ENCODE results near the gene PPP1R3C. TPM values are rescaled to one million over a fixed set of nuclear protein-coding genes. Genes with fewer than 3 reads are reported as not detected.

Gene PPP1R3C
- total and polyA plus RNA-seq, 2 donors (not counting 3 experiments of a cell fraction or from before 2014, with no cell fraction given) = 1.6 to 2.0 TPM

GRCh38 chr10:91592266-91592975, 40.5 kb downstream of the PPP1R3C start:
- Histone ChIP-seq H3K9ac (replicated peaks; ENCODE audit: extremely low read depth, insufficient read depth, low read length) (no peak overlapping the region), H4K20me1 (replicated peaks; ENCODE audit: control insufficient read depth, extremely low read depth, insufficient read depth, low read length) (no peaks in the 10 kb centered on the region), H3K36me3 (ENCODE audit: control insufficient read depth in 2 of 2, extremely low read depth in 1 of 2, insufficient read depth in 2 of 2, low read length in 2 of 2) (no peaks in the 10 kb centered on the region), H3K4me2 (ENCODE audit: insufficient read depth, low read length) (no peak overlapping the region), H3K9me3 (replicated peaks; ENCODE audit: control insufficient read depth, insufficient read depth, low read length) (no peaks in the 10 kb centered on the region), H3K27ac (ENCODE audit: insufficient read depth, low read depth, low read length) (no peak overlapping the region), H2AFZ (ENCODE audit: low read depth, low read length) (no peak overlapping the region), H3K79me2 (ENCODE audit: control insufficient read depth, insufficient read depth, low read length) (no peaks in the 10 kb centered on the region), H3K9me1 (replicated peaks; ENCODE audit: control insufficient read depth, extremely low read depth, insufficient read depth, low read length) (no peaks in the 10 kb centered on the region), H3K4me3 (replicated peaks in 1 of 3; ENCODE audit: insufficient read depth in 1 of 3, low read depth in 1 of 3, low read length in 3 of 3) (no peak overlapping the region), H3K27me3 (ENCODE audit: control insufficient read depth in 2 of 2, insufficient read depth in 2 of 2, low read length in 2 of 2) (no peaks in the 10 kb centered on the region), H3K4me1 (ENCODE audit: control insufficient read depth, extremely low read depth, insufficient read depth, low read length) (peaks cover 51% of the 10 kb centered on the region)
- DNase-seq (ENCODE audit: low read depth, low spot score) = no peak
- ChIA-PET CTCF (interaction anchor here (0.7 to 2.1 kb wide), 2 partner anchors 29 to 43 kb away, joined by 3 to 7 read pairs; no protein-coding TSS in a partner anchor), POLR2A (no interaction called here)
- dilution Hi-C loops (cut with MboI; ENCODE audit: extremely low pct_ligation_motif_present, low sequenced_read_pairs) (no loop called here), intact Hi-C loops (cut with micrococcal nuclease) (no loop called here)
- no peak for TF ChIP-seq POLR2A (IDR thresholded peaks at IDR 0.05; ENCODE audit: low read depth, low read length)
- BruUV-seq (replicated peaks) = no TSS peak
- no peak for FAIRE-seq

- H3K9me3 ChIP-seq (replicated peaks; ENCODE audit: control insufficient read depth, insufficient read depth, low read length) = no peaks in the 10 kb centered on the region
- intact Hi-C loops (cut with micrococcal nuclease) = loop anchor here (2.0 kb wide), 1 partner anchor 41 kb away; the partner anchor contains the start of gene PPP1R3C
- H3K27me3 ChIP-seq (ENCODE audit: control insufficient read depth in 2 of 2, insufficient read depth in 2 of 2, low read length in 2 of 2) = no peaks in the 10 kb centered on the region
- H3K4me3 ChIP-seq (replicated peaks in 1 of 3; ENCODE audit: insufficient read depth in 1 of 3, low read depth in 1 of 3, low read length in 3 of 3) = no peak overlapping the region
- no TSS peak for BruUV-seq (replicated peaks)
- H3K79me2 ChIP-seq (ENCODE audit: control insufficient read depth, insufficient read depth, low read length) = no peaks in the 10 kb centered on the region
- no peaks in the 10 kb centered on the region for H3K9me1 ChIP-seq (replicated peaks; ENCODE audit: control insufficient read depth, extremely low read depth, insufficient read depth, low read length)
- no peak overlapping the region for H3K9ac ChIP-seq (replicated peaks; ENCODE audit: extremely low read depth, insufficient read depth, low read length)
- H3K36me3 ChIP-seq (ENCODE audit: control insufficient read depth in 2 of 2, extremely low read depth in 1 of 2, insufficient read depth in 2 of 2, low read length in 2 of 2) = no peaks in the 10 kb centered on the region
- no peak for TF ChIP-seq EZH2 (IDR thresholded peaks at IDR 0.05; ENCODE audit: borderline replicate concordance, low read depth, low read length, severe bottlenecking)
- TF ChIP-seq JUN (IDR thresholded peaks at IDR 0.05; ENCODE audit: borderline replicate concordance, insufficient read depth, insufficient read length, low read depth) = no peak
- no peak for TF ChIP-seq CTCF (IDR thresholded peaks at IDR 0.05; ENCODE audit: extremely low read depth in 1 of 2, insufficient read depth in 1 of 2, low read depth in 1 of 2, low read length in 2 of 2)
- TF ChIP-seq FOS (IDR thresholded peaks at IDR 0.05; ENCODE audit: borderline replicate concordance, insufficient read depth, low read length) = no peak
- TF ChIP-seq GATA2 (IDR thresholded peaks at IDR 0.05; ENCODE audit: insufficient read depth, insufficient read length, low read depth, low read length) = no peak
- TF ChIP-seq POLR2AphosphoS5 (IDR thresholded peaks at IDR 0.05; ENCODE audit: insufficient read depth, low read depth, low read length) = no peak
- no peak for TF ChIP-seq MYC (IDR thresholded peaks at IDR 0.05; ENCODE audit: low read depth, low read length)
- TF ChIP-seq POLR2A (IDR thresholded peaks at IDR 0.05; ENCODE audit: low read depth, low read length) = no peak
- no peak for TF ChIP-seq MAX (IDR thresholded peaks at IDR 0.05; ENCODE audit: insufficient read depth, insufficient read length)
- FAIRE-seq (no peak), DNase-seq (ENCODE audit: low read depth, low spot score) (no peak)
- H3K27ac ChIP-seq (ENCODE audit: insufficient read depth, low read depth, low read length) = peak overlapping the region; percentile 6
- dilution Hi-C loops (cut with MboI; ENCODE audit: extremely low pct_ligation_motif_present, low sequenced_read_pairs) = no loop called here
- H2AFZ ChIP-seq (ENCODE audit: low read depth, low read length) = peak overlapping the region; percentile 32
- no peaks in the 10 kb centered on the region for H4K20me1 ChIP-seq (replicated peaks; ENCODE audit: control insufficient read depth, extremely low read depth, insufficient read depth, low read length)
- POLR2A ChIA-PET = no interaction called here
- no peak overlapping the region for H3K4me2 ChIP-seq (ENCODE audit: insufficient read depth, low read length)
- CTCF ChIA-PET = interaction anchor here (0.7 to 2.1 kb wide), 3 partner anchors 13 to 44 kb away, joined by 3 to 7 read pairs (median 4); no protein-coding TSS in a partner anchor
- H3K4me1 ChIP-seq (ENCODE audit: control insufficient read depth, extremely low read depth, insufficient read depth, low read length) = peaks cover 45% of the 10 kb centered on the region
These were observed 41.1 kb downstream of the PPP1R3C start for GRCh38 chr10:91591797-91592174.

Measured in endothelial cell of umbilical vein (primary cell).